HL-60 (cell line): ENCODE results near the gene KIF26B.

Source experiments
- DNase-seq, 2 experiments: peaks; one replicate each; pipeline ENCODE4 v3.0.0-alpha.2; 2010 to 2020; ENCODE audit warnings: low read depth in 1 of 2, low spot score in 1 of 2
- H3K27ac ChIP-seq: fragments of 250-450 bp; sonication (Bioruptor Pico); replicated peaks from 2 replicates; pipeline ENCODE4 v1.5.1; 2020; ENCODE audit warnings: mild to moderate bottlenecking, moderate library complexity
- H3K27me3 ChIP-seq: fragments of 250-450 bp; sonication (Bioruptor Pico); 2 replicates; pipeline ENCODE4 v1.5.1; 2021; ENCODE audit warnings: mild to moderate bottlenecking, moderate library complexity; ENCODE audit not compliant: insufficient read depth, poor library complexity, severe bottlenecking
- H3K4me3 ChIP-seq: replicated peaks from 2 replicates; pipeline ENCODE4 v1.5.1; 2011; ENCODE audit warnings: mild to moderate bottlenecking, control low read depth, low read length; ENCODE audit not compliant: insufficient read depth
- GABPA ChIP-seq: IDR thresholded peaks from 2 replicates; pipeline ENCODE4 v1.6.1; 2012; ENCODE audit warnings: low read depth
- POLR2AphosphoS5 ChIP-seq: IDR thresholded peaks from 2 replicates; pipeline ENCODE4 v1.6.1; 2012; ENCODE audit warnings: low read depth
- SPI1 ChIP-seq: IDR thresholded peaks from 2 replicates; pipeline ENCODE4 v1.6.1; 2012; ENCODE audit warnings: low read depth, mild to moderate bottlenecking, borderline replicate concordance
- TF ChIP-seq, protein P1 (sequence below): IDR thresholded peaks from one replicate; pipeline ENCODE4 v1.5.1; 2011; ENCODE audit warnings: low read length, control low read depth, inconsistent platforms; ENCODE audit not compliant: insufficient read depth
- TF ChIP-seq, protein P2 (sequence below): IDR thresholded peaks from 2 replicates; pipeline ENCODE4 v1.6.1; 2012; ENCODE audit warnings: low read depth; ENCODE audit not compliant: insufficient replicate concordance

KIF26B gene

DNA sequence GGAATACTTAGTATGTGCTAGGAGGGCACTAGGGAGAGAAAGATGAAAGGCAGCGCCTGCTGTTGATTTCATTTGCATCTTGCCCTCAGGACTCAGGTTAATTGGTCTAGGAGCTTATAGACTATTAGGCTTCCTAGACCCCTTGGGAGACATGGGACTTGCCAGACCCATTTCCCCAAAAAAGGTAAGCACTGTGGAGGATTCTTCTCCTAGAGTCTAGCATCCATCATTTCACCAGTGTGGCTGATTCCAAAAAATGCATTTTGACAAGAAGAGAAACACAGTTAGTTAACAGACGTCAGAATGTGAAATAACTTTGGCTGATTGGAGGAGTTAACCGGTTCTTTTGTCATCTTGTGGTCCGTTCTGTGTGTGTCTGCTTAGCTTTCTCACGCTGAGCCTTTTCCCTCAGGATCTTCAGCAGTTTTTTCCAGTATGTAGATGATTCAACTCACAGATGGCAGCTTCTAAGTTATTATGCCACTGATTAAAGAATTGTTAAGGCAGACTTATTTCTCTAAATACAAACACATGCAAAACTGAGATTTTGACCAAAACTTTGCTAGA, 108.8 kb downstream of the KIF26B start:
- TF ChIP-seq GABPA (no peak), SPI1 (no peak), POLR2AphosphoS5 (no peak)
- TF ChIP-seq, protein P1, sequence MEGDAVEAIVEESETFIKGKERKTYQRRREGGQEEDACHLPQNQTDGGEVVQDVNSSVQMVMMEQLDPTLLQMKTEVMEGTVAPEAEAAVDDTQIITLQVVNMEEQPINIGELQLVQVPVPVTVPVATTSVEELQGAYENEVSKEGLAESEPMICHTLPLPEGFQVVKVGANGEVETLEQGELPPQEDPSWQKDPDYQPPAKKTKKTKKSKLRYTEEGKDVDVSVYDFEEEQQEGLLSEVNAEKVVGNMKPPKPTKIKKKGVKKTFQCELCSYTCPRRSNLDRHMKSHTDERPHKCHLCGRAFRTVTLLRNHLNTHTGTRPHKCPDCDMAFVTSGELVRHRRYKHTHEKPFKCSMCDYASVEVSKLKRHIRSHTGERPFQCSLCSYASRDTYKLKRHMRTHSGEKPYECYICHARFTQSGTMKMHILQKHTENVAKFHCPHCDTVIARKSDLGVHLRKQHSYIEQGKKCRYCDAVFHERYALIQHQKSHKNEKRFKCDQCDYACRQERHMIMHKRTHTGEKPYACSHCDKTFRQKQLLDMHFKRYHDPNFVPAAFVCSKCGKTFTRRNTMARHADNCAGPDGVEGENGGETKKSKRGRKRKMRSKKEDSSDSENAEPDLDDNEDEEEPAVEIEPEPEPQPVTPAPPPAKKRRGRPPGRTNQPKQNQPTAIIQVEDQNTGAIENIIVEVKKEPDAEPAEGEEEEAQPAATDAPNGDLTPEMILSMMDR = no peak
- TF ChIP-seq, protein P2, sequence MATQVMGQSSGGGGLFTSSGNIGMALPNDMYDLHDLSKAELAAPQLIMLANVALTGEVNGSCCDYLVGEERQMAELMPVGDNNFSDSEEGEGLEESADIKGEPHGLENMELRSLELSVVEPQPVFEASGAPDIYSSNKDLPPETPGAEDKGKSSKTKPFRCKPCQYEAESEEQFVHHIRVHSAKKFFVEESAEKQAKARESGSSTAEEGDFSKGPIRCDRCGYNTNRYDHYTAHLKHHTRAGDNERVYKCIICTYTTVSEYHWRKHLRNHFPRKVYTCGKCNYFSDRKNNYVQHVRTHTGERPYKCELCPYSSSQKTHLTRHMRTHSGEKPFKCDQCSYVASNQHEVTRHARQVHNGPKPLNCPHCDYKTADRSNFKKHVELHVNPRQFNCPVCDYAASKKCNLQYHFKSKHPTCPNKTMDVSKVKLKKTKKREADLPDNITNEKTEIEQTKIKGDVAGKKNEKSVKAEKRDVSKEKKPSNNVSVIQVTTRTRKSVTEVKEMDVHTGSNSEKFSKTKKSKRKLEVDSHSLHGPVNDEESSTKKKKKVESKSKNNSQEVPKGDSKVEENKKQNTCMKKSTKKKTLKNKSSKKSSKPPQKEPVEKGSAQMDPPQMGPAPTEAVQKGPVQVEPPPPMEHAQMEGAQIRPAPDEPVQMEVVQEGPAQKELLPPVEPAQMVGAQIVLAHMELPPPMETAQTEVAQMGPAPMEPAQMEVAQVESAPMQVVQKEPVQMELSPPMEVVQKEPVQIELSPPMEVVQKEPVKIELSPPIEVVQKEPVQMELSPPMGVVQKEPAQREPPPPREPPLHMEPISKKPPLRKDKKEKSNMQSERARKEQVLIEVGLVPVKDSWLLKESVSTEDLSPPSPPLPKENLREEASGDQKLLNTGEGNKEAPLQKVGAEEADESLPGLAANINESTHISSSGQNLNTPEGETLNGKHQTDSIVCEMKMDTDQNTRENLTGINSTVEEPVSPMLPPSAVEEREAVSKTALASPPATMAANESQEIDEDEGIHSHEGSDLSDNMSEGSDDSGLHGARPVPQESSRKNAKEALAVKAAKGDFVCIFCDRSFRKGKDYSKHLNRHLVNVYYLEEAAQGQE = no peak
- H3K4me3 ChIP-seq = no peak overlapping the region
- no peak overlapping the region for H3K27ac ChIP-seq
- DNase-seq = no peak
- no peaks in the 10 kb centered on the region for H3K27me3 ChIP-seq

GRCh38 chr1:245264226-245264625, 109.4 kb downstream of the KIF26B start:
- DNase-seq = no peak
- Histone ChIP-seq H3K27ac (no peak overlapping the region), H3K4me3 (no peak overlapping the region), H3K27me3 (no peaks in the 10 kb centered on the region)
- TF ChIP-seq, protein P2 = no peak
- TF ChIP-seq SPI1 (no peak), POLR2AphosphoS5 (no peak), GABPA (no peak)
- TF ChIP-seq, protein P1 = no peak

- H3K27ac ChIP-seq = no peak overlapping the region
- no peak for DNase-seq
- H3K4me3 ChIP-seq = no peak overlapping the region
- H3K27me3 ChIP-seq = no peaks in the 10 kb centered on the region
- TF ChIP-seq, protein P1 = no peak
- no peak for TF ChIP-seq GABPA
- TF ChIP-seq POLR2AphosphoS5 = no peak
- TF ChIP-seq, protein P2 = no peak
- TF ChIP-seq SPI1 = no peak
These were observed 111.3 kb downstream of the KIF26B start for GRCh38 chr1:245266105-245266504.
